Panc1 (cell line): ENCODE results near the gene C9. TPM values are rescaled to one million over a fixed set of nuclear protein-coding genes. Genes with fewer than 3 reads are reported as not detected.

Experiments
- ATAC-seq: fragments of 200-7000 bp; cut with Tn5 transposase; 2 replicates; pipeline ENCODE4 v1.9.1; 2020; ENCODE audit warnings: mild to moderate bottlenecking, moderate library complexity
- BruUV-seq: library from RNA; stranded (reverse); fragments of 400-500 nt; replicated peaks from 2 replicates; lab custom pipeline; 2021; lab: Mats Ljungman, UMichigan
- CTCF ChIA-PET: fragments of 300-600 bp; sonication (Branson Sonifier 250); formaldehyde crosslinking; loops from one replicate; lab custom pipeline; 2022; ENCODE audit warnings: antibody characterized with exemption; lab: Charles Lee
- POLR2A ChIA-PET: fragments of 300-600 bp; sonication (Branson Sonifier 250); formaldehyde crosslinking; loops from one replicate; lab custom pipeline; 2022; ENCODE audit warnings: antibody characterized with exemption; lab: Charles Lee
- DNase-seq: peaks from one replicate; pipeline ENCODE4 v3.0.0-alpha.2; 2010; ENCODE audit warnings: low read depth, low spot score
- H3K27ac ChIP-seq: 2 replicates; pipeline ENCODE4 v1.5.1; 2011; ENCODE audit warnings: mild to moderate bottlenecking, low read length, inconsistent platforms
- H3K27me3 ChIP-seq: fragments of 200-500 bp; sonication (Bioruptor generic); 2 replicates; pipeline ENCODE4 v1.6.0; 2014; ENCODE audit warnings: low read length, inconsistent platforms; ENCODE audit not compliant: control insufficient read depth, insufficient read depth
- H3K36me3 ChIP-seq: fragments of 200-500 bp; sonication (Bioruptor generic); 2 replicates; pipeline ENCODE4 v1.5.1; 2014; ENCODE audit warnings: inconsistent platforms, mild to moderate bottlenecking, low read length, moderate library complexity; ENCODE audit not compliant: control insufficient read depth, insufficient read depth
- H3K4me1 ChIP-seq: 2 replicates; pipeline ENCODE4 v1.5.1; 2011; ENCODE audit warnings: inconsistent platforms, mild to moderate bottlenecking, low read length, moderate library complexity; ENCODE audit not compliant: control insufficient read depth, insufficient read depth
- H3K4me3 ChIP-seq, 2 experiments: 2 replicates each; pipeline ENCODE4 v1.5.1; 2011 to 2012; ENCODE audit warnings: low read depth in 2 of 2, low read length in 2 of 2, mild to moderate bottlenecking in 2 of 2, inconsistent platforms in 1 of 2, moderate library complexity in 1 of 2
- H3K9me3 ChIP-seq: fragments of 200-500 bp; sonication (Bioruptor generic); 2 replicates; pipeline ENCODE4 v1.5.1; 2014; ENCODE audit warnings: low read depth, mild to moderate bottlenecking, inconsistent platforms, low read length, moderate library complexity; ENCODE audit not compliant: control insufficient read depth, insufficient read depth
- POLR2AphosphoS5 ChIP-seq: IDR thresholded peaks from 2 replicates; pipeline ENCODE4 v1.6.1; 2012; ENCODE audit warnings: mild to moderate bottlenecking, low read depth, low read length, moderate library complexity
- SIN3A ChIP-seq: IDR thresholded peaks from 2 replicates; pipeline ENCODE4 v1.6.1; 2012; ENCODE audit warnings: low read depth, mild to moderate bottlenecking, low read length, moderate library complexity, borderline replicate concordance; ENCODE audit not compliant: insufficient read depth
- TCF7L2 ChIP-seq: IDR thresholded peaks from 2 replicates; pipeline ENCODE4 v1.6.1; 2011; ENCODE audit warnings: mild to moderate bottlenecking, low read depth, low read length, inconsistent platforms
- in situ Hi-C: cut with HindIII; loops from 2 replicates; pipeline ENCODE4 v1.10.0; 2016; ENCODE audit warnings: low sequenced_read_pairs, low pct_unique_long_range_greater_than_20kb
- intact Hi-C: fragments of 100-400 bp; cut with micrococcal nuclease; formaldehyde crosslinking; loops from one replicate; pipeline ENCODE4 v1.10.0; 2022; ENCODE audit not compliant: unreplicated experiment
- total RNA-seq: library from RNA; stranded (reverse); gene quantifications from one replicate; pipeline ENCODE4 v1.2.1, GENCODE V29; 2021; ENCODE audit not compliant: unreplicated experiment
- TF ChIP-seq, protein P1 (sequence below), 2 experiments: IDR thresholded peaks; 2 replicates each; pipeline ENCODE4 v1.6.1; 2011 to 2012; ENCODE audit warnings: low read depth in 2 of 2, control low read depth in 1 of 2, low read length in 1 of 2, mild to moderate bottlenecking in 1 of 2, moderate library complexity in 1 of 2; ENCODE audit not compliant: insufficient read depth in 1 of 2
- TF ChIP-seq, protein P2 (sequence below): fragments of 450-650 bp; IDR thresholded peaks from 2 replicates; pipeline ENCODE4 v1.5.1; 2017; ENCODE audit warnings: mild to moderate bottlenecking

Gene C9
- total RNA-seq, 1 experiment from 2014 or later = 0.05 TPM

- H3K27me3 ChIP-seq = no peaks in the 10 kb centered on the region
- H3K4me3 ChIP-seq = no peak overlapping the region
- BruUV-seq = no TSS peak
- ATAC-seq (no peak), DNase-seq (no peak)
- H3K27ac ChIP-seq = no peak overlapping the region
- H3K36me3 ChIP-seq = no peaks in the 10 kb centered on the region
- no peaks in the 10 kb centered on the region for H3K9me3 ChIP-seq
- ChIA-PET POLR2A (no interaction called here), CTCF (no interaction called here)
- H3K4me1 ChIP-seq = no peaks in the 10 kb centered on the region
- in situ Hi-C loops = no loop called here
- TF ChIP-seq, protein P1, sequence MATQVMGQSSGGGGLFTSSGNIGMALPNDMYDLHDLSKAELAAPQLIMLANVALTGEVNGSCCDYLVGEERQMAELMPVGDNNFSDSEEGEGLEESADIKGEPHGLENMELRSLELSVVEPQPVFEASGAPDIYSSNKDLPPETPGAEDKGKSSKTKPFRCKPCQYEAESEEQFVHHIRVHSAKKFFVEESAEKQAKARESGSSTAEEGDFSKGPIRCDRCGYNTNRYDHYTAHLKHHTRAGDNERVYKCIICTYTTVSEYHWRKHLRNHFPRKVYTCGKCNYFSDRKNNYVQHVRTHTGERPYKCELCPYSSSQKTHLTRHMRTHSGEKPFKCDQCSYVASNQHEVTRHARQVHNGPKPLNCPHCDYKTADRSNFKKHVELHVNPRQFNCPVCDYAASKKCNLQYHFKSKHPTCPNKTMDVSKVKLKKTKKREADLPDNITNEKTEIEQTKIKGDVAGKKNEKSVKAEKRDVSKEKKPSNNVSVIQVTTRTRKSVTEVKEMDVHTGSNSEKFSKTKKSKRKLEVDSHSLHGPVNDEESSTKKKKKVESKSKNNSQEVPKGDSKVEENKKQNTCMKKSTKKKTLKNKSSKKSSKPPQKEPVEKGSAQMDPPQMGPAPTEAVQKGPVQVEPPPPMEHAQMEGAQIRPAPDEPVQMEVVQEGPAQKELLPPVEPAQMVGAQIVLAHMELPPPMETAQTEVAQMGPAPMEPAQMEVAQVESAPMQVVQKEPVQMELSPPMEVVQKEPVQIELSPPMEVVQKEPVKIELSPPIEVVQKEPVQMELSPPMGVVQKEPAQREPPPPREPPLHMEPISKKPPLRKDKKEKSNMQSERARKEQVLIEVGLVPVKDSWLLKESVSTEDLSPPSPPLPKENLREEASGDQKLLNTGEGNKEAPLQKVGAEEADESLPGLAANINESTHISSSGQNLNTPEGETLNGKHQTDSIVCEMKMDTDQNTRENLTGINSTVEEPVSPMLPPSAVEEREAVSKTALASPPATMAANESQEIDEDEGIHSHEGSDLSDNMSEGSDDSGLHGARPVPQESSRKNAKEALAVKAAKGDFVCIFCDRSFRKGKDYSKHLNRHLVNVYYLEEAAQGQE (IDR thresholded peaks at IDR 0.05; ENCODE audit: insufficient read depth in 1 of 2, low read depth in 2 of 2, low read length in 1 of 2) = no peak
- TF ChIP-seq SIN3A (no peak), TCF7L2 (no peak), POLR2AphosphoS5 (no peak)
- TF ChIP-seq, protein P2, sequence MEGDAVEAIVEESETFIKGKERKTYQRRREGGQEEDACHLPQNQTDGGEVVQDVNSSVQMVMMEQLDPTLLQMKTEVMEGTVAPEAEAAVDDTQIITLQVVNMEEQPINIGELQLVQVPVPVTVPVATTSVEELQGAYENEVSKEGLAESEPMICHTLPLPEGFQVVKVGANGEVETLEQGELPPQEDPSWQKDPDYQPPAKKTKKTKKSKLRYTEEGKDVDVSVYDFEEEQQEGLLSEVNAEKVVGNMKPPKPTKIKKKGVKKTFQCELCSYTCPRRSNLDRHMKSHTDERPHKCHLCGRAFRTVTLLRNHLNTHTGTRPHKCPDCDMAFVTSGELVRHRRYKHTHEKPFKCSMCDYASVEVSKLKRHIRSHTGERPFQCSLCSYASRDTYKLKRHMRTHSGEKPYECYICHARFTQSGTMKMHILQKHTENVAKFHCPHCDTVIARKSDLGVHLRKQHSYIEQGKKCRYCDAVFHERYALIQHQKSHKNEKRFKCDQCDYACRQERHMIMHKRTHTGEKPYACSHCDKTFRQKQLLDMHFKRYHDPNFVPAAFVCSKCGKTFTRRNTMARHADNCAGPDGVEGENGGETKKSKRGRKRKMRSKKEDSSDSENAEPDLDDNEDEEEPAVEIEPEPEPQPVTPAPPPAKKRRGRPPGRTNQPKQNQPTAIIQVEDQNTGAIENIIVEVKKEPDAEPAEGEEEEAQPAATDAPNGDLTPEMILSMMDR = no peak
- intact Hi-C loops = no loop called here
These were observed 115.2 kb downstream of the C9 start for GRCh38 chr5:39249069-39249468.

DNA sequence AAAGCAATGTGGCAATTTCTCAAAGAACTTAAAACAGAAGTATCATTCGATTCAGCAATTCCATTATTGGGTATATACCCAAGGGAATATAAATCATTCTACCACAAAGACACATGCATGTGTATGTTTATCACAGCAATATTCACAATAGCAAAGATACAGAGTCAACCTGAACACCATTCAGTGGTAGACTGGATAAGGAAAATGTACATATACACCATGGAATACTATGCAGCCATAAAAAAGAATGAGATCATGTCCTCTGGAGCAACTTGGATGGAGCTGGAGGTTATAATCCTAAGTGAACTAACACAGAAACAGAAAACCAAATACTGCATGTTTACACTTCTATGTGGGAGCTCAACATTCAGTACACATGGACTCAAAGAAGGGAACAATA, 123.5 kb downstream of the C9 start:
- ATAC-seq = no peak
- H3K27me3 ChIP-seq = 0 out of 2 replicates have a peak, but pooled peaks cover 3% of the 10 kb centered on the region
- H3K4me3 ChIP-seq = no peak overlapping the region
- in situ Hi-C loops = no loop called here
- TF ChIP-seq TCF7L2 = no peak
- no peak for TF ChIP-seq POLR2AphosphoS5
- TF ChIP-seq, protein P1 (IDR thresholded peaks at IDR 0.05; ENCODE audit: insufficient read depth in 1 of 2, low read depth in 2 of 2, low read length in 1 of 2) = no peak
- TF ChIP-seq SIN3A = no peak
- TF ChIP-seq, protein P2 = no peak
- DNase-seq = no peak
- no peaks in the 10 kb centered on the region for H3K9me3 ChIP-seq
- H3K36me3 ChIP-seq = no peaks in the 10 kb centered on the region
- CTCF ChIA-PET = no interaction called here
- H3K27ac ChIP-seq = no peak overlapping the region
- H3K4me1 ChIP-seq = no peaks in the 10 kb centered on the region
- BruUV-seq = no TSS peak
- intact Hi-C loops = no loop called here
- POLR2A ChIA-PET = no interaction called here
